HG02970 (cell line): ENCODE measurements around the gene FRMD5.

Source experiments
- ATAC-seq: cut with Tn5 transposase; IDR thresholded peaks from one replicate; pipeline ENCODE4 v1.9.1; 2021; ENCODE audit warnings: mild to moderate bottlenecking, moderate library complexity, moderate number of reproducible peaks; ENCODE audit not compliant: unreplicated experiment, low FRiP score

Gene FRMD5

GRCh38 chr15:44173813-44174212 lies 21.3 kb downstream of the FRMD5 start:
- no peak for ATAC-seq

GRCh38 chr15:44163370-44163769 lies 31.7 kb downstream of the FRMD5 start:
- ATAC-seq = no peak

GRCh38 chr15:44160796-44161195 lies 34.3 kb downstream of the FRMD5 start:
- no peak for ATAC-seq

- ATAC-seq = no peak
Measured at GRCh38 chr15:44159492-44159891, 35.6 kb downstream of the FRMD5 start.

- no peak for ATAC-seq
Measured at GRCh38 chr15:44158111-44158510, 37.0 kb downstream of the FRMD5 start.

- ATAC-seq = no peak
Measured at GRCh38 chr15:44157679-44158078, 37.4 kb downstream of the FRMD5 start.

- ATAC-seq = no peak
Measured at GRCh38 chr15:44153352-44153751, 41.7 kb downstream of the FRMD5 start.

GRCh38 chr15:44149224-44149623 lies 45.8 kb downstream of the FRMD5 start:
- ATAC-seq = no peak

GRCh38 chr15:44148580-44148979 lies 46.5 kb downstream of the FRMD5 start:
- ATAC-seq = no peak

- no peak for ATAC-seq
Measured at GRCh38 chr15:44147636-44148035, 47.4 kb downstream of the FRMD5 start.

GRCh38 chr15:44145495-44145894 lies 49.6 kb downstream of the FRMD5 start:
- no peak for ATAC-seq

GRCh38 chr15:44144992-44145391 lies 50.1 kb downstream of the FRMD5 start:
- ATAC-seq = no peak

GRCh38 chr15:44144184-44144583 lies 50.9 kb downstream of the FRMD5 start:
- ATAC-seq = no peak

GRCh38 chr15:44137750-44138149 lies 57.3 kb downstream of the FRMD5 start:
- ATAC-seq = no peak

GRCh38 chr15:44136991-44137477 lies 58.0 kb downstream of the FRMD5 start:
- no peak for ATAC-seq

GRCh38 chr15:44132057-44132456 lies 63.0 kb downstream of the FRMD5 start:
- ATAC-seq = no peak

GRCh38 chr15:44130778-44131177 lies 64.3 kb downstream of the FRMD5 start:
- no peak for ATAC-seq

- ATAC-seq = no peak
Measured at GRCh38 chr15:44129911-44130310, 65.2 kb downstream of the FRMD5 start.

GRCh38 chr15:44128443-44128842 lies 66.6 kb downstream of the FRMD5 start:
- no peak for ATAC-seq

GRCh38 chr15:44125879-44126278 lies 69.2 kb downstream of the FRMD5 start:
- ATAC-seq = no peak

- no peak for ATAC-seq
Measured at GRCh38 chr15:44102675-44103254, 92.3 kb downstream of the FRMD5 start.

- ATAC-seq = no peak
Measured at GRCh38 chr15:44101944-44102343, 93.1 kb downstream of the FRMD5 start.

- no peak for ATAC-seq
Measured at GRCh38 chr15:44101286-44101685, 93.8 kb downstream of the FRMD5 start.
